ENCODE data around the gene EGFR.

Gene EGFR

GRCh38 chr7:55127135-55127551 lies 108.3 kb downstream of the EGFR start:
- no peak overlapping the region for H3K9ac ChIP-seq
- no peak for TF ChIP-seq CTCF (conservative IDR thresholded peaks at IDR 0.05; ENCODE audit: low read depth, low read length)
- no peaks in the 10 kb centered on the region for H3K36me3 ChIP-seq (ENCODE audit: insufficient read depth)
- no peak overlapping the region for H3K27ac ChIP-seq
- no peaks in the 10 kb centered on the region for H3K79me2 ChIP-seq (ENCODE audit: insufficient read depth, low read depth)
- no peak overlapping the region for H3K4me3 ChIP-seq (IDR thresholded peaks at IDR 0.05; ENCODE audit: insufficient read depth, low read depth, low read length)
- no peak overlapping the region for H3K4me2 ChIP-seq
- no peaks in the 10 kb centered on the region for H3K27me3 ChIP-seq (ENCODE audit: insufficient read depth, low read depth)
- H3K4me1 ChIP-seq (ENCODE audit: low read depth, poor library complexity, severe bottlenecking): no peaks in the 10 kb centered on the region
- H4K20me1 ChIP-seq (ENCODE audit: insufficient read depth): no peaks in the 10 kb centered on the region
- no peak overlapping the region for H2AFZ ChIP-seq (ENCODE audit: low read depth)

- Histone ChIP-seq H3K79me2 (ENCODE audit: insufficient read depth, low read depth) (no peaks in the 10 kb centered on the region), H3K4me1 (ENCODE audit: low read depth, poor library complexity, severe bottlenecking) (no peaks in the 10 kb centered on the region), H3K27me3 (ENCODE audit: insufficient read depth, low read depth) (no peaks in the 10 kb centered on the region), H4K20me1 (ENCODE audit: insufficient read depth) (no peaks in the 10 kb centered on the region), H3K36me3 (ENCODE audit: insufficient read depth) (no peaks in the 10 kb centered on the region), H3K27ac (no peak overlapping the region), H2AFZ (ENCODE audit: low read depth) (no peak overlapping the region), H3K4me3 (IDR thresholded peaks at IDR 0.05; ENCODE audit: insufficient read depth, low read depth, low read length) (no peak overlapping the region), H3K4me2 (no peak overlapping the region), H3K9ac (no peak overlapping the region)
- TF ChIP-seq CTCF (conservative IDR thresholded peaks at IDR 0.05; ENCODE audit: low read depth, low read length): no peak
These were observed 108.8 kb downstream of the EGFR start for GRCh38 chr7:55127622-55128081.

- H4K20me1 ChIP-seq (ENCODE audit: insufficient read depth): no peaks in the 10 kb centered on the region
- no peak overlapping the region for H3K9ac ChIP-seq
- no peak overlapping the region for H3K4me2 ChIP-seq
- no peak overlapping the region for H3K27ac ChIP-seq
- no peaks in the 10 kb centered on the region for H3K27me3 ChIP-seq (ENCODE audit: insufficient read depth, low read depth)
- no peak overlapping the region for H2AFZ ChIP-seq (ENCODE audit: low read depth)
- H3K4me3 ChIP-seq (IDR thresholded peaks at IDR 0.05; ENCODE audit: insufficient read depth, low read depth, low read length): no peak overlapping the region
- no peaks in the 10 kb centered on the region for H3K4me1 ChIP-seq (ENCODE audit: low read depth, poor library complexity, severe bottlenecking)
- H3K36me3 ChIP-seq (ENCODE audit: insufficient read depth): no peaks in the 10 kb centered on the region
- no peak for TF ChIP-seq CTCF (conservative IDR thresholded peaks at IDR 0.05; ENCODE audit: low read depth, low read length)
- H3K79me2 ChIP-seq (ENCODE audit: insufficient read depth, low read depth): no peaks in the 10 kb centered on the region
These were observed 110.0 kb downstream of the EGFR start for GRCh38 chr7:55128693-55129394.

GRCh38 chr7:55129541-55130394 lies 111.0 kb downstream of the EGFR start:
- Histone ChIP-seq H3K79me2 (ENCODE audit: insufficient read depth, low read depth) (no peaks in the 10 kb centered on the region), H3K27ac (no peak overlapping the region), H3K36me3 (ENCODE audit: insufficient read depth) (no peaks in the 10 kb centered on the region), H4K20me1 (ENCODE audit: insufficient read depth) (no peaks in the 10 kb centered on the region), H3K9ac (no peak overlapping the region), H3K4me3 (IDR thresholded peaks at IDR 0.05; ENCODE audit: insufficient read depth, low read depth, low read length) (no peak overlapping the region), H3K27me3 (ENCODE audit: insufficient read depth, low read depth) (no peaks in the 10 kb centered on the region), H2AFZ (ENCODE audit: low read depth) (no peak overlapping the region), H3K4me1 (ENCODE audit: low read depth, poor library complexity, severe bottlenecking) (no peaks in the 10 kb centered on the region), H3K4me2 (no peak overlapping the region)
- no peak for TF ChIP-seq CTCF (conservative IDR thresholded peaks at IDR 0.05; ENCODE audit: low read depth, low read length)

Data from KMS-11 (cell line).